ENCODE data around the gene NINJ2. TPM values are rescaled to one million over a fixed set of nuclear protein-coding genes. Genes with fewer than 3 reads are reported as not detected.

NINJ2 gene
- total RNA-seq, 4 donors from 2014 or later: 1.4 to 8.0 (median 5.6) TPM

DNA sequence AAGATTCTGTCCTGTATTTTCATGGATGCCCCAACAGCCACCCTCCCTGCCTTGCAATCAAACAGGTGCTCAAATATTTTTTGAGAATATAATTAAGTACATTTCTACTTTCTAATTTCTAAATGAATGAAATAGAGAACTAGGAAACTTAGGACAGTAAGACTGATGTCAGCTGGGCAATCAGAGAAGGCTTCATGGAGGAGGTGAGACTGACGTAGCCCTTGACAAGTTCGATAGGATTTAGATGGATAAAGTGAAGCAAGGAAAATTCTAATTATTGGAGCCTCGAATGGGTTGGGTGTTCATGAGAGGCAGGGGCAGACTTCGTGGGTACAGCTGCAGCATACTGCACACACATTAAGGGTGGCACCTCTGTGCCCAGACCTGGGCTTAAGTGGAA lies 36.0 kb downstream of the NINJ2 start:
- TF ChIP-seq POLR2AphosphoS5 (IDR thresholded peaks at IDR 0.05): no peak
- no peak for TF ChIP-seq POLR2A (IDR thresholded peaks at IDR 0.05)
- TF ChIP-seq, protein P1, sequence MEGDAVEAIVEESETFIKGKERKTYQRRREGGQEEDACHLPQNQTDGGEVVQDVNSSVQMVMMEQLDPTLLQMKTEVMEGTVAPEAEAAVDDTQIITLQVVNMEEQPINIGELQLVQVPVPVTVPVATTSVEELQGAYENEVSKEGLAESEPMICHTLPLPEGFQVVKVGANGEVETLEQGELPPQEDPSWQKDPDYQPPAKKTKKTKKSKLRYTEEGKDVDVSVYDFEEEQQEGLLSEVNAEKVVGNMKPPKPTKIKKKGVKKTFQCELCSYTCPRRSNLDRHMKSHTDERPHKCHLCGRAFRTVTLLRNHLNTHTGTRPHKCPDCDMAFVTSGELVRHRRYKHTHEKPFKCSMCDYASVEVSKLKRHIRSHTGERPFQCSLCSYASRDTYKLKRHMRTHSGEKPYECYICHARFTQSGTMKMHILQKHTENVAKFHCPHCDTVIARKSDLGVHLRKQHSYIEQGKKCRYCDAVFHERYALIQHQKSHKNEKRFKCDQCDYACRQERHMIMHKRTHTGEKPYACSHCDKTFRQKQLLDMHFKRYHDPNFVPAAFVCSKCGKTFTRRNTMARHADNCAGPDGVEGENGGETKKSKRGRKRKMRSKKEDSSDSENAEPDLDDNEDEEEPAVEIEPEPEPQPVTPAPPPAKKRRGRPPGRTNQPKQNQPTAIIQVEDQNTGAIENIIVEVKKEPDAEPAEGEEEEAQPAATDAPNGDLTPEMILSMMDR (IDR thresholded peaks at IDR 0.05): no peak
- no peak for TF ChIP-seq EP300 (IDR thresholded peaks at IDR 0.05; ENCODE audit: low read depth)
- Histone ChIP-seq H3K27me3 (no peaks in the 10 kb centered on the region), H3K27ac (no peak overlapping the region), H3K36me3 (no peaks in the 10 kb centered on the region), H3K4me1 (peaks cover 0 to 10% (median under 1%) of the 10 kb centered on the region in 4 donors), H3K4me3 (no peak overlapping the region), H3K9me3 (no peaks in the 10 kb centered on the region)
- intact Hi-C loops (cut with DNase I; ENCODE audit: low total_unique reads) (no loop called here), in situ Hi-C loops (cut with MboI; ENCODE audit: low pct_ligation_motif_present in 1 of 4, low pct_unique_long_range_greater_than_20kb in 1 of 4, low sequenced_read_pairs in 3 of 4) (no loop called here)
- no peak for DNase-seq
- 83 to 94% methylated on average over 3 to 4 of the region's 4 CpGs for WGBS, 2 donors (ENCODE audit: low coverage in 1 of 2)

DNA sequence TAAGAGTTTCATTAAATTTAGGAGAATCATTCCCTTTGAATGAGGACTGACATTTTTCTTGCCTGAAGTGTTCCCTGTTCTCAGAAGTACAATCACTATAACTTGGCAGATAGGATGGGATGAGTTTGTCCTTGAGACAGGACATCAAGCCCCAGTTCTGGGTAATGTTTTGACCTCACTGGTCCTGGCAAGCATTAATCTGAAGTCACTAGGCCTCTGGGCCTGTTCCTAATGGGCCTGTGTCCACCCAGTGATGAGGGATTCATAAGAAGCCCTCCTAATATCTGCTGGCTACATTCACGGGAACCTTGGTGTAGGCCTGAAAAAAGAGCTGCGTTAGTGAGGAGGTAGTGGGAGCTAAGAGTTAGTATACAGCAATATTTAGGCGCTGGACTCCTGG lies 37.2 kb downstream of the NINJ2 start:
- Histone ChIP-seq H3K27ac (no peak overlapping the region), H3K4me1 (no peaks in the 10 kb centered on the region), H3K27me3 (no peaks in the 10 kb centered on the region), H3K9me3 (no peaks in the 10 kb centered on the region), H3K4me3 (no peak overlapping the region), H3K36me3 (no peaks in the 10 kb centered on the region)
- 99 to 100% methylated on average over 3 of the region's 3 CpGs for WGBS, 2 donors (ENCODE audit: low coverage in 1 of 2)
- in situ Hi-C loops (cut with MboI; ENCODE audit: low pct_ligation_motif_present in 1 of 4, low pct_unique_long_range_greater_than_20kb in 1 of 4, low sequenced_read_pairs in 3 of 4) (no loop called here), intact Hi-C loops (cut with DNase I; ENCODE audit: low total_unique reads) (no loop called here)
- no peak for DNase-seq
- TF ChIP-seq EP300 (IDR thresholded peaks at IDR 0.05; ENCODE audit: low read depth): no peak
- TF ChIP-seq, protein P1 (IDR thresholded peaks at IDR 0.05): no peak
- no peak for TF ChIP-seq POLR2A (IDR thresholded peaks at IDR 0.05)

- H3K36me3 ChIP-seq: no peaks in the 10 kb centered on the region
- WGBS, 2 donors (ENCODE audit: low coverage in 1 of 2): 89 to 92% methylated on average over 4 of the region's 4 CpGs
- in situ Hi-C loops (cut with MboI; ENCODE audit: low pct_ligation_motif_present in 1 of 4, low pct_unique_long_range_greater_than_20kb in 1 of 4, low sequenced_read_pairs in 3 of 4) (no loop called here), intact Hi-C loops (cut with DNase I; ENCODE audit: low total_unique reads) (no loop called here)
- no peaks in the 10 kb centered on the region for H3K27me3 ChIP-seq
- H3K4me3 ChIP-seq: no peak overlapping the region
- DNase-seq: no peak
- no peaks in the 10 kb centered on the region for H3K9me3 ChIP-seq
- no peaks in the 10 kb centered on the region for H3K4me1 ChIP-seq
- TF ChIP-seq EP300 (IDR thresholded peaks at IDR 0.05; ENCODE audit: low read depth) (no peak), POLR2AphosphoS5 (IDR thresholded peaks at IDR 0.05) (no peak), POLR2A (IDR thresholded peaks at IDR 0.05) (no peak)
- TF ChIP-seq, protein P1 (IDR thresholded peaks at IDR 0.05): no peak
- H3K27ac ChIP-seq: no peak overlapping the region
Measured at GRCh38 chr12:623865-624372, 39.3 kb downstream of the NINJ2 start.

DNA sequence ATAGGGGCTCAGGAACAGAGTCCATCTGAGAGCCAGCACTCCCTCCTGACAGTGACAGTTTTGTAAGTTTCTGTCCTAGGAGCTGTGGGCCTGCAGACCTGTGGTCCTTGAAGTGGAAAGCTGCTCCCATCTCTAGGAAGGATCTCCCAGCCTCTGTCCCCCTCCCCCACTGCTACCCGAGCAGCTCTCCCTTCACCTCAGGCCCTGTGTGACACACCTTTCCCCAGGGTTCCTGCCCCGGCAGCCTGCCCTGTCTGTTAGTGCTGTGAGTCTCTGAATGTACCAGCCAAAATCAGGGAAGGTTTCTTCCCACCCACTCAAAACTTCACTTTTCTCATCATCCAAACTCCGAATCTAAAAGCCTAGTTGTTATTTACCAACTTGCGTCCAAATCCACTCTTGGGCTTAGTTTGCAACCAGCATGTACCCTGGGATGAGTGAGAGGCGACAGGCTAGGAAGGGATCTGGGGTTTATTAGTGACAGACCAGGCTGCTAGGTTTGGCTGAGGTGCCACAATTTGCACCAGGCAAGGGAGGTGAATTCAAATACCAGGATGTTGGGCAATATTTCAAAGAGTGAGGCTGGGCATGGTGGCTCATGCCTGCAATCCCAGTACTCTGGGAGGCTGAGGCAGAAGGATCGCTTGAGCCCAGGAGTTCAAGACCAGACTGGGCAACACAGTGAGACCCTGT lies 39.9 kb downstream of the NINJ2 start:
- Histone ChIP-seq H3K4me3 (no peak overlapping the region), H3K27me3 (no peaks in the 10 kb centered on the region), H3K27ac (no peak overlapping the region), H3K36me3 (no peaks in the 10 kb centered on the region), H3K9me3 (no peaks in the 10 kb centered on the region), H3K4me1 (no peaks in the 10 kb centered on the region)
- intact Hi-C loops (cut with DNase I; ENCODE audit: low total_unique reads) (no loop called here), in situ Hi-C loops (cut with MboI; ENCODE audit: low pct_ligation_motif_present in 1 of 4, low pct_unique_long_range_greater_than_20kb in 1 of 4, low sequenced_read_pairs in 3 of 4) (no loop called here)
- DNase-seq: no peak
- 78 to 88% methylated on average over 3 to 6 of the region's 6 CpGs for WGBS, 2 donors (ENCODE audit: low coverage in 1 of 2)
- TF ChIP-seq POLR2A (IDR thresholded peaks at IDR 0.05) (no peak), EP300 (IDR thresholded peaks at IDR 0.05; ENCODE audit: low read depth) (no peak), POLR2AphosphoS5 (IDR thresholded peaks at IDR 0.05) (no peak)
- TF ChIP-seq, protein P1 (IDR thresholded peaks at IDR 0.05): no peak
